ENCODE data around the gene KBTBD12.
A peak's percentile ranks its signal among the peaks of the same experiment; 100 is the strongest.
"Not testable (repeated sequence)": the region's sequence is repeated elsewhere in the genome, so short reads cannot be mapped to it uniquely, and the experiment has no call there.

The KBTBD12 gene

GRCh38 chr3:127889976-127890650 lies 24.9 kb upstream of the KBTBD12 start:
- H3K4me3 ChIP-seq (ENCODE audit: low read length): no peak overlapping the region
- TF ChIP-seq CTCF (conservative IDR thresholded peaks at IDR 0.05; ENCODE audit: low read length): no peak
- DNase-seq (ENCODE audit: low read depth): peak; percentile 15

- not testable (repeated sequence) for H3K4me3 ChIP-seq (ENCODE audit: low read length); DNase-seq (ENCODE audit: low read depth)
Observed at GRCh38 chr3:127890651-127891290, 24.3 kb upstream of the KBTBD12 start.

GRCh38 chr3:127894481-127894880 lies 20.6 kb upstream of the KBTBD12 start:
- H3K4me3 ChIP-seq (ENCODE audit: low read length): no peak overlapping the region
- no peak for DNase-seq (ENCODE audit: low read depth)
- TF ChIP-seq CTCF (conservative IDR thresholded peaks at IDR 0.05; ENCODE audit: low read length): no peak

- no peak for DNase-seq (ENCODE audit: low read depth)
- H3K4me3 ChIP-seq (ENCODE audit: low read length): no peak overlapping the region
- no peak for TF ChIP-seq CTCF (conservative IDR thresholded peaks at IDR 0.05; ENCODE audit: low read length)
Observed at GRCh38 chr3:127899200-127899599, 15.8 kb upstream of the KBTBD12 start.

- TF ChIP-seq CTCF (conservative IDR thresholded peaks at IDR 0.05; ENCODE audit: low read length): no peak
- no peak overlapping the region for H3K4me3 ChIP-seq (ENCODE audit: low read length)
- no peak for DNase-seq (ENCODE audit: low read depth)
Observed at GRCh38 chr3:127899766-127900165, 15.3 kb upstream of the KBTBD12 start.

GRCh38 chr3:127900536-127900935 lies 14.5 kb upstream of the KBTBD12 start:
- no peak for TF ChIP-seq CTCF (conservative IDR thresholded peaks at IDR 0.05; ENCODE audit: low read length)
- DNase-seq (ENCODE audit: low read depth): no peak
- H3K4me3 ChIP-seq (ENCODE audit: low read length): no peak overlapping the region

- TF ChIP-seq CTCF (conservative IDR thresholded peaks at IDR 0.05; ENCODE audit: low read length): no peak
- no peak overlapping the region for H3K4me3 ChIP-seq (ENCODE audit: low read length)
- DNase-seq (ENCODE audit: low read depth): no peak
Observed at GRCh38 chr3:127902486-127902885, 12.5 kb upstream of the KBTBD12 start.
